ENCODE results near the gene DISC1. TPM values are rescaled to one million over a fixed set of nuclear protein-coding genes. Genes with fewer than 3 reads are reported as not detected.

The DISC1 gene
- total RNA-seq, 1 donor from 2014 or later = 12.3 TPM

DNA sequence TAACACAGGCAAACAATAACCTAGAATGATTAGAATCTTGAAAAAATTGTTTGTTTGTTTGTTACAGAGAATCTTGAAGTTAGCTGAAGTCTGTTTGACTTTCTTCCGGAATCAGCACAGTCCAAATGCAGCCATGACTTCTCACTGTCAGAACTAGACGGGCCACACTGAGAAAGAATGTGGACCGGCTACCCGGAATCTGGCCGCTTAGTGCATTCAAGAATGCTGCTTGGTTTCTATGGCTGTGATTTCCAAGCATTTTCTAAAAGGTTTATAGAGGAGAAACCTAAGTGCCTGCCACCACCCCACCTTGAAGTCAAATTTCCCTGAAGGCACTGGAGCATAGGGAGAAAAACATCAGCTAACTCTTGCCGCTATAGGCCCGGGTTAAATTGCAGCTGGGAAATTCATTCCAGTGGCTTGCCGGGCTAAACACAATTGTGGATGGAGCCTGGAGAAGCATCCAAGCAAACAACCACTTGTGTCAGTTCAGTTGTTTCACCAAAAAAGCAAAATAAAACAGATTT lies 231.1 kb downstream of the DISC1 start:
- intact Hi-C loops (cut with DNase I) = no loop called here
- H3K27me3 ChIP-seq = no peaks in the 10 kb centered on the region
- no peak overlapping the region for H3K27ac ChIP-seq
- H3K36me3 ChIP-seq = no peaks in the 10 kb centered on the region
- DNase-seq (ENCODE audit: extremely low spot score in 2 of 2) = no peak
- TF ChIP-seq POLR2AphosphoS5 (IDR thresholded peaks at IDR 0.05; ENCODE audit: insufficient read depth in 1 of 2, low read depth in 1 of 2) = no peak
- no peak for TF ChIP-seq POLR2A (IDR thresholded peaks at IDR 0.05)
- TF ChIP-seq, protein P1, sequence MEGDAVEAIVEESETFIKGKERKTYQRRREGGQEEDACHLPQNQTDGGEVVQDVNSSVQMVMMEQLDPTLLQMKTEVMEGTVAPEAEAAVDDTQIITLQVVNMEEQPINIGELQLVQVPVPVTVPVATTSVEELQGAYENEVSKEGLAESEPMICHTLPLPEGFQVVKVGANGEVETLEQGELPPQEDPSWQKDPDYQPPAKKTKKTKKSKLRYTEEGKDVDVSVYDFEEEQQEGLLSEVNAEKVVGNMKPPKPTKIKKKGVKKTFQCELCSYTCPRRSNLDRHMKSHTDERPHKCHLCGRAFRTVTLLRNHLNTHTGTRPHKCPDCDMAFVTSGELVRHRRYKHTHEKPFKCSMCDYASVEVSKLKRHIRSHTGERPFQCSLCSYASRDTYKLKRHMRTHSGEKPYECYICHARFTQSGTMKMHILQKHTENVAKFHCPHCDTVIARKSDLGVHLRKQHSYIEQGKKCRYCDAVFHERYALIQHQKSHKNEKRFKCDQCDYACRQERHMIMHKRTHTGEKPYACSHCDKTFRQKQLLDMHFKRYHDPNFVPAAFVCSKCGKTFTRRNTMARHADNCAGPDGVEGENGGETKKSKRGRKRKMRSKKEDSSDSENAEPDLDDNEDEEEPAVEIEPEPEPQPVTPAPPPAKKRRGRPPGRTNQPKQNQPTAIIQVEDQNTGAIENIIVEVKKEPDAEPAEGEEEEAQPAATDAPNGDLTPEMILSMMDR (IDR thresholded peaks at IDR 0.05) = no peak
- H3K4me3 ChIP-seq = no peak overlapping the region
- H3K4me1 ChIP-seq = peaks cover 8% of the 10 kb centered on the region
- no peaks in the 10 kb centered on the region for H3K9me3 ChIP-seq

DNA sequence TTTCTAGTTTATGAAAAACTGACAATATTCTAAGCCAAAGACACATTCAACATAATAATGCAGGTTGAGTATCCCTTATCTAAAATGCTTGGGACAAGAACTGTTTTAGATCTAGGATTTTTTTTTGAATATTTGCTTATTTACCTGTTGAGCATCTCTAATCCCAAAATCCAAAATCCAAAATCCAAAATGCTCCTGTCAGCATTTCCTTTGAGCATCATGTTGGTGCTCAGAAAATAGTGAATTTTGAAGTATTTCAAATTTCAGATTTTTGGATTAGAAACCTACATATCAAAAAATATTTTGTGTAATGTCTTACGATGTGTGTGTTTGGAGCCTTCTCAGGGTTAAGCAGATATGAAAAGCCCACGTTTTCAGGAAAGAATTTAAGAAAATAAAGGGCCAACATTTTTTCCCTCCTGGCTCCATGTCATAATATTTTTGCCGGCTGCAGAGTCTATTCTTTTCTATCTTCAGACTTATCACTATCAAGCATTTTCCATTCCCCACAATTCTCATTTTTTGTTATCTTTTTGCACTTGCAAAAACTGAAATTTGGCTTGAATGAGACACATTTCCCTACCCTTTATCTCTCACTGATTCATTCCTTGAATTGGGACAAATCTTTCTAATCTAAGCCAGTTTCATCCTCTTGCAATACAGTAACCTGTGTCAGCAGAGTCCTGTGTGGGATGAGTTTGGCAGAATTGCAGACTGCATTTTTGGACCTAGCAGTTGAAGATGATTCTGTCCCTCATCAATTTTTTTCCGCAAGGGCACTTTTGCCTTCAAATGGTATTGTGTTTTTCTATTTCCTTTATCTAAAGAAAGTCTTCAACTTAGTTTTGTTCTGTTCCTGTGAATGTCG lies 233.9 kb downstream of the DISC1 start:
- no peak for DNase-seq (ENCODE audit: extremely low spot score in 2 of 2)
- Histone ChIP-seq H3K27ac (no peak overlapping the region), H3K36me3 (no peaks in the 10 kb centered on the region), H3K4me1 (no peaks in the 10 kb centered on the region), H3K4me3 (no peak overlapping the region), H3K27me3 (no peaks in the 10 kb centered on the region), H3K9me3 (no peaks in the 10 kb centered on the region)
- intact Hi-C loops (cut with DNase I) = loop anchor here (10.0 kb wide), 1 partner anchor 764 kb away; no protein-coding TSS in a partner anchor
- TF ChIP-seq, protein P1 (IDR thresholded peaks at IDR 0.05) = no peak
- TF ChIP-seq POLR2A (IDR thresholded peaks at IDR 0.05) (no peak), POLR2AphosphoS5 (IDR thresholded peaks at IDR 0.05; ENCODE audit: insufficient read depth in 1 of 2, low read depth in 1 of 2) (no peak)

DNA sequence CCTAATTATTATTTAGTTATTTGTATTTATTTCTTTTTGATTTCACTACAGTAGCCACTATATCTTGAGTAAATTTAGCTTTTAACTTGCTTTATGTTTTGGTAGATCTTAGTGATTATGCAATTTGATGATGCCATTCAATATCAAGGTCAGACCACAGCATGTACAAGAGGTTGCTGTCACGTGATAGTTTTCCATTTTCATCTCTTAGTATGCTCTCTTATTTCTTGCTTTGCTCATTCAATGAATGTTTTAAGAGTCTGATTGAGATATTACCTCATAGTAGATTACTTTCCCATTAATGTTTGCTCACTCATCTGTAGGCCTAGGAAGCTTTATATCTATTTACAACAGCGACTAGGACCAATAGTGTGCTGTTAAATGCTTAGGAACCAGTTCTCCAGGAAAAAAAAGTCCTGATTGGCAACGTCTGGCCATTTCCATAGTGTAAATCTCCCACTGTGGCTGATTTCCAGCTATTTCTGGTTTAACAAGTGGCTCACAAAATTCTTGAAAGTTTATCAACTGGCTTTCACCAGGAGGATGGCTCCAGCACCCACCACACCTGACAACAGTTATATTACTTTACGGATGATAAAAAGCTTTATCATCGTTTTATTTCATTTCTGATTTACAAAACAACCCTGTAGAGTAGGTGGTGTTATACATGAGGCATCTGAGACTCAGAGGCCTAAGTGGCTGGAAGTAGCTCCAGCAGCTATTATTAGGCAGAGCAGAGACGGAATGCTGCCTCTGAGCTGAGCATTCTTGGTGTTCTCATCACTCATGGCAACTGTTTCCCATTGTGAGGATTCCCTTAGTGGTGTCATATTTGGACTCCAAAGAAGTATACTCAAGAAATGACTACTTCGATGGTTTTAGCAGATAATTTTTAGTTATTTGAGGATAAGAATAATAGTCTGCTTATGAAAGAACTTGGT lies 235.2 kb downstream of the DISC1 start:
- no peak for DNase-seq (ENCODE audit: extremely low spot score in 2 of 2)
- no peaks in the 10 kb centered on the region for H3K9me3 ChIP-seq
- intact Hi-C loops (cut with DNase I) = loop anchor here (10.0 kb wide), 1 partner anchor 763 kb away; no protein-coding TSS in a partner anchor
- no peak overlapping the region for H3K27ac ChIP-seq
- peaks cover 5% of the 10 kb centered on the region for H3K4me1 ChIP-seq
- no peaks in the 10 kb centered on the region for H3K27me3 ChIP-seq
- H3K4me3 ChIP-seq = no peak overlapping the region
- H3K36me3 ChIP-seq = no peaks in the 10 kb centered on the region
- TF ChIP-seq, protein P1 (IDR thresholded peaks at IDR 0.05) = no peak
- TF ChIP-seq POLR2AphosphoS5 (IDR thresholded peaks at IDR 0.05; ENCODE audit: insufficient read depth in 1 of 2, low read depth in 1 of 2) (no peak), POLR2A (IDR thresholded peaks at IDR 0.05) (no peak)

DNA sequence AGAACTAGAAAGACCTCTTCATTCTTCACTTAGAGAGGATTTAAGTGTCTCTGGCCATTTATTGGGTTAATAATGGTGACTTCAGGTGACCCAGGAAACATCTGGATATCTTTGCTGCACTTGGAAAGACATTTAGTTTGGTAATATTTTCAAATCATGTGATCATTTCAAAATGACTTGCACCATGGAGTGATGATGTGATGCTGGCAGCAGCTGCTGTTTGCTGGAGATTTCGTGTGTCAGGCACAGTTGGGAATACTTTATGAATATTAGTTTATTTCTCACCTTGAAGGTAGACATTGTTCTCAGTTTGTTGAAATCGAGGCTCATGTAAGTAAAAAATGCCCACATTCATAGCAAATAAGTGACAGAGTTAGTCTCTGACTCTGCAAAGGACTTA lies 236.0 kb downstream of the DISC1 start:
- H3K4me1 ChIP-seq = peaks cover 13% of the 10 kb centered on the region
- H3K27ac ChIP-seq = no peak overlapping the region
- intact Hi-C loops (cut with DNase I) = loop anchor here (10.0 kb wide), 1 partner anchor 762 kb away; no protein-coding TSS in a partner anchor

More for the DNA sequence above, 236.0 kb downstream of the DISC1 start:
- H3K4me3 ChIP-seq = no peak overlapping the region
- no peaks in the 10 kb centered on the region for H3K36me3 ChIP-seq
- TF ChIP-seq, protein P1 (IDR thresholded peaks at IDR 0.05) = no peak
- no peak for TF ChIP-seq POLR2AphosphoS5 (IDR thresholded peaks at IDR 0.05; ENCODE audit: insufficient read depth in 1 of 2, low read depth in 1 of 2)
- TF ChIP-seq POLR2A (IDR thresholded peaks at IDR 0.05) = no peak
- no peaks in the 10 kb centered on the region for H3K27me3 ChIP-seq
- no peak for DNase-seq (ENCODE audit: extremely low spot score in 2 of 2)
- no peaks in the 10 kb centered on the region for H3K9me3 ChIP-seq

Data from vagina (tissue), 2 donors.